Activated naive CD4-positive, alpha-beta T cell treated with anti-CD3 and anti-CD28 coated beads, Interleukin-2, amount 10 ng/mL, durations not matched to agents 7 days and 5 days (primary cell): Measurements from ENCODE around the gene MGLL.

Experiments used
- CTCF ChIA-PET: fragments of 350-600 bp; sonication (Branson Sonifier 250); formaldehyde crosslinking; loops from one replicate; lab custom pipeline; 2021; ENCODE audit warnings: antibody characterized with exemption; lab: Charles Lee
- DNase-seq: peaks from one replicate; pipeline ENCODE4 v3.0.0-alpha.2; 2020
- H3K27ac Mint-ChIP-seq: one replicate; pipeline ENCODE4 v1.8.0; 2021; ENCODE audit warnings: mild to moderate bottlenecking, moderate library complexity, mixed read lengths
- H3K27me3 Mint-ChIP-seq: one replicate; pipeline ENCODE4 v1.8.0; 2021; ENCODE audit warnings: mild to moderate bottlenecking, mixed read lengths
- H3K36me3 Mint-ChIP-seq: one replicate; pipeline ENCODE4 v1.8.0; 2021; ENCODE audit warnings: mixed read lengths
- H3K4me1 Mint-ChIP-seq: one replicate; pipeline ENCODE4 v1.8.0; 2021; ENCODE audit warnings: mixed read lengths
- H3K4me3 Mint-ChIP-seq: one replicate; pipeline ENCODE4 v1.8.0; 2021; ENCODE audit warnings: mild to moderate bottlenecking, moderate library complexity, mixed read lengths
- H3K9me3 Mint-ChIP-seq: one replicate; pipeline ENCODE4 v1.8.0; 2021; ENCODE audit warnings: mixed read lengths

MGLL gene

GRCh38 chr3:127751782-127752181, 70.5 kb downstream of the MGLL start:
- Mint-ChIP-seq H3K4me1 (peaks cover 3% of the 10 kb centered on the region), H3K36me3 (no peaks in the 10 kb centered on the region), H3K27ac (no peak overlapping the region), H3K4me3 (no peak overlapping the region), H3K27me3 (peaks cover 53% of the 10 kb centered on the region), H3K9me3 (no peaks in the 10 kb centered on the region)
- no peak for DNase-seq
- CTCF ChIA-PET: interaction anchor here (1.2 kb wide), 1 partner anchor 177 kb away, joined by 3 read pairs; no protein-coding TSS in a partner anchor

DNA sequence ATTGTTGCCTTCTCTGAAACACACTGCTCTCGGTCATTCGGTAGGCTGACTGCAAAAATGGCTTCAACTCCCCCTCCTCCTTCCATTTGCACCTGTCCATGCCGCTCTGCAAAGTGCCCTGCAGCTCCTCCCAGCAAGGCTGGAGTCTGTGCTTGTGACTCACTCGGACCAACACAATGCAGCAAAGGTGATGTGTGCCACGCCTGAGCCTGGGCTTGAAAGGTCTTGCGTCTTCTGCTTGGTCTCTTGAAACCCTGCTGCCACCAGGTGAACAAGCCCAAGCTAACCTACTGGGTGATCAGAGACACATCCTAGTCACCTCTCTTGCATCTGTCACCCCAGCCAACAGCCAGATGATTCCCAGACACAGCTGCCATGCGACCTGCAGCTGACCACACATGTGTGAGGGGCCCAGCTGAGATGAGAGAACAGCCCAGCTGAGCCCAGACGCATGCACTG, 71.1 kb downstream of the MGLL start:
- CTCF ChIA-PET: interaction anchor here (1.2 to 2.0 kb wide), 2 partner anchors 40 to 176 kb away, joined by 3 to 6 read pairs; no protein-coding TSS in a partner anchor
- Mint-ChIP-seq H3K36me3 (no peaks in the 10 kb centered on the region), H3K4me1 (peaks cover 3% of the 10 kb centered on the region), H3K27me3 (peaks cover 53% of the 10 kb centered on the region), H3K4me3 (no peak overlapping the region), H3K9me3 (no peaks in the 10 kb centered on the region), H3K27ac (no peak overlapping the region)
- DNase-seq: no peak

GRCh38 chr3:127750226-127751031, 71.9 kb downstream of the MGLL start:
- no peak overlapping the region for H3K27ac Mint-ChIP-seq

GRCh38 chr3:127749787-127750225, 72.5 kb downstream of the MGLL start:
- no peak overlapping the region for H3K27ac Mint-ChIP-seq
- peaks cover 1% of the 10 kb centered on the region for H3K4me1 Mint-ChIP-seq
- no peaks in the 10 kb centered on the region for H3K36me3 Mint-ChIP-seq
- H3K4me3 Mint-ChIP-seq: no peak overlapping the region
- H3K27me3 Mint-ChIP-seq: peaks cover 47% of the 10 kb centered on the region
- no peaks in the 10 kb centered on the region for H3K9me3 Mint-ChIP-seq
- CTCF ChIA-PET: interaction anchor here (0.6 to 2.0 kb wide), 6 partner anchors 10 to 424 kb away, joined by 3 to 6 read pairs (median 4); no protein-coding TSS in a partner anchor
- no peak for DNase-seq

More at GRCh38 chr3:127750226-127751031, 71.9 kb downstream of the MGLL start:
- H3K4me3 Mint-ChIP-seq: no peak overlapping the region
- peaks cover 3% of the 10 kb centered on the region for H3K4me1 Mint-ChIP-seq
- CTCF ChIA-PET: interaction anchor here (0.7 to 2.0 kb wide), 5 partner anchors 10 to 175 kb away, joined by 3 to 6 read pairs (median 3); no protein-coding TSS in a partner anchor
- no peak for DNase-seq
- no peaks in the 10 kb centered on the region for H3K36me3 Mint-ChIP-seq
- H3K27me3 Mint-ChIP-seq: peaks cover 53% of the 10 kb centered on the region
- H3K9me3 Mint-ChIP-seq: no peaks in the 10 kb centered on the region

DNA sequence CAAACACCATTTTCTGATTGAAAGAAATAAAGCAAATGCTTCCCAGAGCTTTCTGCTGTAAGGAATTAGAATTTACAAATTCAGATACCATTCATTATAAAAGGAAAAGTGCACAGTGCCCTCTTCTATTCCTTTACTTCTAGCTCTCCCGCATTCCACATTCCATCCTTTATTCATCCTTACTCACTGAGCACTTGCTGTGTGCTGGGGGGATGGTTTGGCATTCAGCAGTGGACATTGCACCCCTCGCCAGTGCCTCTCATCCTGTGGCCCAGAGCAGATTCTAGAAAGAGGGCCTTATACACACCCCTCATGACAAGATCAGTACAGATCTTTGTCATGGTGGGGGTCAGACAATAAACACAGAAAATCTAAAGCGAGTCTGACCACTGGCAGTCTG, 73.0 kb downstream of the MGLL start:
- no peak overlapping the region for H3K27ac Mint-ChIP-seq
- CTCF ChIA-PET: interaction anchor here (0.6 to 2.0 kb wide), 3 partner anchors 42 to 424 kb away, joined by 4 to 6 read pairs (median 5); no protein-coding TSS in a partner anchor

GRCh38 chr3:127748754-127749327, 73.5 kb downstream of the MGLL start:
- CTCF ChIA-PET: interaction anchor here (1.6 kb wide), 1 partner anchor 82 kb away, joined by 5 read pairs; no protein-coding TSS in a partner anchor
- H3K9me3 Mint-ChIP-seq: no peaks in the 10 kb centered on the region
- peaks cover 40% of the 10 kb centered on the region for H3K27me3 Mint-ChIP-seq
- H3K36me3 Mint-ChIP-seq: no peaks in the 10 kb centered on the region
- DNase-seq: no peak
- H3K27ac Mint-ChIP-seq: no peak overlapping the region
- H3K4me3 Mint-ChIP-seq: no peak overlapping the region
- no peaks in the 10 kb centered on the region for H3K4me1 Mint-ChIP-seq

More for the DNA sequence above, 73.0 kb downstream of the MGLL start:
- H3K4me1 Mint-ChIP-seq: no peaks in the 10 kb centered on the region
- H3K9me3 Mint-ChIP-seq: no peaks in the 10 kb centered on the region
- no peak overlapping the region for H3K4me3 Mint-ChIP-seq
- H3K36me3 Mint-ChIP-seq: no peaks in the 10 kb centered on the region
- peaks cover 43% of the 10 kb centered on the region for H3K27me3 Mint-ChIP-seq
- DNase-seq: no peak

DNA sequence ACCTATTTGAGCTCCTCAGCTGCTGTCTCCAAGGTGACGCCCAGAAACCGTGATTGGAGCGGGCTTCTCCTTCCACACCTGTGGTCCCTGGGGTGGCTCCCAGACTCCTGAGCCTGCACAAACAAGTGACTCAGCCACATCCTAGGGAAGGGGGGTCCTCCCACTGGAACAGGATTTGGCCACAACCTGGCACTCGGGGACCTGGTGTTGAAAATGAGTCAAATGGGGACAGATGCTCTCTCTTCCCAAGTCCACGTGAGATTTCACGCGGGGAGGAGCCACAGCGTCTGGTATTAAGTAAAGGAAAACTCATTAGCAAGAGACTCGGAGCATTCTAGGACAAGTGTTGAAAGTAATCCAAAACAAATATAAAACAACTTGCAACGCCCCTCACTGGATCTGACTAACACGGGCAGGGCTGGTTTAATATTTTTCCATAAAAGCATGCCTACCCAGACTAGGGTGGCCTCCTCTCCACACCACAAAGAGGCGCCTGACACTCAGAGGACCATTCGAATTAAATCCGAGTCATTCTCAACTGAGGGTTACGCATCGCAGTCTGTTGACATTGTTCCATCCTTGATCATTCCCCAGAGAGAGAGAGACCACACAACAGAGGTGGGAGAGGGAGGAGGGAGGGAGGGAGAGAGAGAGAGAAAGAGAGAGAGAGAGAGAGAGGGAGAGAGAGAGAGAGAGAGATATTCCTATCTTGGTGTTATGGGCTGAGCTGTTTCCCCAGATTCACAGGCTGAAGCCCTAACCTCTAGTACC, 74.4 kb downstream of the MGLL start:
- Mint-ChIP-seq H3K27ac (no peak overlapping the region), H3K36me3 (no peaks in the 10 kb centered on the region), H3K4me1 (no peaks in the 10 kb centered on the region), H3K27me3 (peaks cover 42% of the 10 kb centered on the region), H3K4me3 (no peak overlapping the region), H3K9me3 (no peaks in the 10 kb centered on the region)
- CTCF ChIA-PET: interaction anchor here (1.6 kb wide), 1 partner anchor 83 kb away, joined by 5 read pairs; no protein-coding TSS in a partner anchor
- DNase-seq: no peak

GRCh38 chr3:127747066-127747465, 75.2 kb downstream of the MGLL start:
- Mint-ChIP-seq H3K4me3 (no peak overlapping the region), H3K4me1 (no peaks in the 10 kb centered on the region), H3K36me3 (no peaks in the 10 kb centered on the region), H3K9me3 (no peaks in the 10 kb centered on the region), H3K27me3 (peaks cover 41% of the 10 kb centered on the region), H3K27ac (no peak overlapping the region)
- CTCF ChIA-PET: interaction anchor here (1.0 kb wide), 1 partner anchor 84 kb away, joined by 3 read pairs; no protein-coding TSS in a partner anchor
- DNase-seq: no peak

GRCh38 chr3:127746400-127747057, 75.8 kb downstream of the MGLL start:
- H3K36me3 Mint-ChIP-seq: no peaks in the 10 kb centered on the region
- no peak overlapping the region for H3K4me3 Mint-ChIP-seq
- no peaks in the 10 kb centered on the region for H3K4me1 Mint-ChIP-seq
- H3K27ac Mint-ChIP-seq: no peak overlapping the region
- CTCF ChIA-PET: interaction anchor here (1.0 kb wide), 1 partner anchor 85 kb away, joined by 3 read pairs; no protein-coding TSS in a partner anchor
- H3K9me3 Mint-ChIP-seq: no peaks in the 10 kb centered on the region
- DNase-seq: no peak
- peaks cover 36% of the 10 kb centered on the region for H3K27me3 Mint-ChIP-seq

DNA sequence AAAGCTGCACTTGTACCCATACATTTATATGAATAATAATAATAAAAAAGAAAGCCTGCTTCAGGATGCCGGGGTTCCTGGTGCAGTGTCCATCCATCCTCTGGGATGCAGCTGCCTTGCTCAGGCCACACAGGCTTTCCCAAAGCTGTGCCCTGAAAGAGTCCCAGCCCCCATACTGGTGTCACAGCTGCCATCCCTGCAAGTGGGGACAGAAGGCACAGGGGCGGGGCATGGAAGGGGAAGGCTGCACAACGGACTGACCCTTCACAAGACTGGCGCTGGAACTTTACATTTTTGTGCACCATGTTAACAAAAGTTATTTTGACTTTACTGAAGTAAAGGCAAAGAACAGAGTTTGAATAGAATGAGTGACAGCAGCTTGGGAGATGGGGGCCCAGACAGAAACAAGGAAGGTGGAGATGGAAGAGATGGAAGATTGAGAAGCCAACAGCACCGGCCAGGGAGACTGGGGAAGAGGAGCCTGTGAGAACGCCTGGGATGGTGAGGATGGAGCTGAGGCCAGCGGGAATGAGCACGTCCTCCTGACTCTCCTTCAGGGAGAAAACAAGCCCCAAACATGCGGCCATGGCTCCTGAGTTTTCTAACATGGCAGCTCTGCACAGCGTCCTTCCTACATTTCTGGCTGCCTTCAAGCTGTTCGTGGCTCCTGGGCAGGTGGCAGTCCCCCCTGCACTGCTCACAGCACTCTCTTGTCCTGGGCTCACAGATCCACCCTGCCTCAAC, 76.5 kb downstream of the MGLL start:
- Mint-ChIP-seq H3K4me1 (no peaks in the 10 kb centered on the region), H3K27me3 (peaks cover 37% of the 10 kb centered on the region), H3K4me3 (no peak overlapping the region), H3K36me3 (no peaks in the 10 kb centered on the region), H3K9me3 (no peaks in the 10 kb centered on the region), H3K27ac (no peak overlapping the region)
- DNase-seq: no peak
- CTCF ChIA-PET: interaction anchor here (1.0 kb wide), 1 partner anchor 86 kb away, joined by 3 read pairs; no protein-coding TSS in a partner anchor

DNA sequence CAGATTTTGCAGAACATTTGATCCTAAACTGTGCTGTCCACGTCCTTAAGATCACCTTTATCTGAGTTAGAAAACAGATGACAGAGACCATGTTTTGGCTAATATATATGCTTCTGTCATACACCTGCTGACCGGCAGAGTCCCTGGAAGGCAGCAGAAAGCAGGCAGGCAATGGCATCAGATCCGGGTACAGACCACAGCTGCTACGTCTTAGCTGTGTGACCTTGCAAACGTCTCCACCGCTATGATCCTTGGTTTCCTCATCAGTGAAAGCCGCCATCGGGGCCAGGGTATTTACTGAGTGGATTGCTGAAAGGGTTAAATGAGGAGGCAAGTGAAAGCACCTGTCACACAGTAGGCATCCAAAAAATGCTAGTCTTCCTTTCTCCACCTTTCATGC, 77.4 kb downstream of the MGLL start:
- H3K36me3 Mint-ChIP-seq: no peaks in the 10 kb centered on the region
- DNase-seq: no peak
- no peak overlapping the region for H3K27ac Mint-ChIP-seq
- H3K4me3 Mint-ChIP-seq: no peak overlapping the region
- peaks cover 30% of the 10 kb centered on the region for H3K27me3 Mint-ChIP-seq
- H3K9me3 Mint-ChIP-seq: no peaks in the 10 kb centered on the region
- CTCF ChIA-PET: no interaction called here
- no peaks in the 10 kb centered on the region for H3K4me1 Mint-ChIP-seq

DNA sequence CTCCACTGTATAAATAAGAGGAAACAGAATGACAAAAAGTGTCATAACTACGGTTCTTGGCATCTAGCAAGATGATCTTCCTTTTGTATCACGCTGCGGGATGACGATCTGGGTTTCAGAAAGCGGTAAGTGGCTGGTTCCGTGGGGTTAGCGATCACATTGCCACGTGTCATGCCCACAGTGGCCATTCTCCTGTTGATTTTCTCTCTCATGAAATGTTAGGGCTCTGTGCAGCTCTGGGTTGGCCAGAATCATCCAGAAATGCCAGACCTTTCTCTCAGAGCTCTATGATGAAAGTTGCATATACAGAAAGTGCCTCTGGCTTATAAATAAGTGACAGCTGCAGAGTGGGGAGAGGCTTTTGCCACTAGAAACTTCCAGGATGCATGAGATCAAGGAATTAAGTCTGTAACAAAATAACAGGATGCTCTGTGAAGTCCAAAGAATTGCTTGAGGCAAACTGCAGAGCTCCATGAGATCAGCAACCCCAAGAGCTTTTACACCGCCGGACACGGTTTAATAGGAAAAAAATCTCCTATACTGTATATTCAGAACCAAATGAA, 78.0 kb downstream of the MGLL start:
- no peaks in the 10 kb centered on the region for H3K36me3 Mint-ChIP-seq

More for the DNA sequence above, 78.0 kb downstream of the MGLL start:
- CTCF ChIA-PET: no interaction called here
- peaks cover 25% of the 10 kb centered on the region for H3K27me3 Mint-ChIP-seq
- H3K4me3 Mint-ChIP-seq: no peak overlapping the region
- no peaks in the 10 kb centered on the region for H3K4me1 Mint-ChIP-seq
- H3K9me3 Mint-ChIP-seq: no peaks in the 10 kb centered on the region
- no peak for DNase-seq
- H3K27ac Mint-ChIP-seq: no peak overlapping the region
